HEK293 (cell line): Measurements from ENCODE around the gene PDXK.
A peak's percentile ranks its signal among the peaks of the same experiment; 100 is the strongest.

Source experiments
- CTCF ChIA-PET: fragments of 350-600 bp; formaldehyde crosslinking; extraction: SDS; loops from one replicate; lab custom pipeline; 2021; ENCODE audit warnings: antibody characterized with exemption; lab: Yijun Ruan, JAX
- POLR2A ChIA-PET: fragments of 300-600 bp; formaldehyde crosslinking; extraction: SDS; loops from one replicate; lab custom pipeline; 2020; ENCODE audit warnings: antibody characterized with exemption, inconsistent platforms; lab: Yijun Ruan, JAX
- H3K27ac ChIP-seq: fragments of 200-500 bp; sonication (Bioruptor generic); 2 replicates; pipeline ENCODE4 v1.5.1; 2014; ENCODE audit warnings: low read depth, low read length, control low read depth, inconsistent platforms; ENCODE audit errors: extremely low read depth
- H3K36me3 ChIP-seq, 2 experiments: fragments of 200-500 bp in 1 of 2; sonication (Bioruptor generic) in 1 of 2; 1 replicate in 1 of 2; 2 replicates in 1 of 2; pipeline ENCODE4 v1.5.1; 2014 to 2017; ENCODE audit warnings: inconsistent platforms in 2 of 2, low read length in 2 of 2; ENCODE audit not compliant: control insufficient read depth in 2 of 2, insufficient read depth in 1 of 2
- H3K4me1 ChIP-seq: fragments of 200-500 bp; sonication (Bioruptor generic); 2 replicates; pipeline ENCODE4 v1.5.1; 2014; ENCODE audit warnings: mild to moderate bottlenecking, low read length, inconsistent platforms; ENCODE audit not compliant: control insufficient read depth, insufficient read depth
- H3K4me3 ChIP-seq: 2 replicates; pipeline ENCODE4 v1.5.1; 2011; ENCODE audit warnings: low read depth, mild to moderate bottlenecking, control low read depth, low read length, moderate library complexity
- H3K9me3 ChIP-seq: fragments of 200-500 bp; sonication (Bioruptor generic); 2 replicates; pipeline ENCODE4 v1.5.1; 2014; ENCODE audit warnings: low read depth, low read length, inconsistent platforms; ENCODE audit not compliant: control insufficient read depth, insufficient read depth
- FEZF1 ChIP-seq: fragments of 450-650 bp; formaldehyde crosslinking; IDR thresholded peaks from 2 replicates; pipeline ENCODE4 v1.5.1; 2016; ENCODE audit warnings: missing biosample characterization, missing genetic modification characterization
- GFI1B ChIP-seq: fragments of 450-650 bp; formaldehyde crosslinking; IDR thresholded peaks from 2 replicates; pipeline ENCODE4 v1.5.1; 2016; ENCODE audit warnings: missing biosample characterization, missing genetic modification characterization
- GLI2 ChIP-seq: fragments of 450-650 bp; formaldehyde crosslinking; IDR thresholded peaks from 2 replicates; pipeline ENCODE4; 2017; ENCODE audit warnings: missing biosample characterization, missing genetic modification characterization, low read depth, borderline replicate concordance
- GLIS1 ChIP-seq: fragments of 450-650 bp; formaldehyde crosslinking; IDR thresholded peaks from 2 replicates; pipeline ENCODE4 v1.5.1; 2016; ENCODE audit warnings: missing biosample characterization, missing genetic modification characterization
- GLIS2 ChIP-seq: fragments of 450-650 bp; formaldehyde crosslinking; IDR thresholded peaks from 2 replicates; pipeline ENCODE4 v1.5.1; 2016; ENCODE audit warnings: missing biosample characterization, missing genetic modification characterization
- MZF1 ChIP-seq: fragments of 450-650 bp; formaldehyde crosslinking; IDR thresholded peaks from 2 replicates; pipeline ENCODE4 v1.5.1; 2017; ENCODE audit warnings: missing biosample characterization, missing genetic modification characterization, borderline replicate concordance
- ZBTB8A ChIP-seq: fragments of 450-650 bp; formaldehyde crosslinking; IDR thresholded peaks from 2 replicates; pipeline ENCODE4 v1.5.1; 2016; ENCODE audit warnings: missing biosample characterization, missing genetic modification characterization
- ZFHX2 ChIP-seq: fragments of 450-650 bp; formaldehyde crosslinking; conservative IDR thresholded peaks from 2 replicates; pipeline ENCODE4 v1.5.1; 2016; ENCODE audit warnings: missing biosample characterization, missing genetic modification characterization
- ZIC2 ChIP-seq: fragments of 450-650 bp; formaldehyde crosslinking; IDR thresholded peaks from 2 replicates; pipeline ENCODE4 v1.5.1; 2016; ENCODE audit warnings: missing biosample characterization, missing genetic modification characterization
- ZNF292 ChIP-seq: fragments of 450-650 bp; formaldehyde crosslinking; IDR thresholded peaks from 2 replicates; pipeline ENCODE4 v1.5.1; 2016; ENCODE audit warnings: low read depth, missing biosample characterization, missing genetic modification characterization, borderline replicate concordance
- ZNF404 ChIP-seq: fragments of 450-650 bp; formaldehyde crosslinking; IDR thresholded peaks from 2 replicates; pipeline ENCODE4 v1.5.1; 2017; ENCODE audit warnings: missing biosample characterization, missing genetic modification characterization
- ZNF529 ChIP-seq: fragments of 450-650 bp; formaldehyde crosslinking; IDR thresholded peaks from 2 replicates; pipeline ENCODE4 v1.5.1; 2017; ENCODE audit warnings: missing genetic modification characterization, missing biosample characterization; ENCODE audit not compliant: insufficient replicate concordance
- ZNF549 ChIP-seq: fragments of 450-650 bp; IDR thresholded peaks from 2 replicates; pipeline ENCODE4 v1.5.1; 2018; ENCODE audit warnings: missing biosample characterization, missing genetic modification characterization, mild to moderate bottlenecking, inconsistent platforms, moderate library complexity
- ZNF561 ChIP-seq: fragments of 450-650 bp; IDR thresholded peaks from 2 replicates; pipeline ENCODE4 v1.5.1; 2018; ENCODE audit warnings: missing biosample characterization, missing genetic modification characterization, borderline replicate concordance
- ZSCAN30 ChIP-seq: fragments of 450-650 bp; IDR thresholded peaks from 2 replicates; pipeline ENCODE4 v1.5.1; 2018; ENCODE audit warnings: missing biosample characterization, mild to moderate bottlenecking, missing genetic modification characterization, moderate library complexity
- TF ChIP-seq, protein P1 (sequence below): fragments of 450-650 bp; formaldehyde crosslinking; optimal IDR thresholded peaks from 2 replicates; pipeline ENCODE3; 2016; ENCODE audit warnings: missing biosample characterization, mild to moderate bottlenecking, missing genetic modification characterization
- TF ChIP-seq, protein P2 (sequence below): fragments of 450-650 bp; formaldehyde crosslinking; IDR thresholded peaks from 2 replicates; pipeline ENCODE4 v1.5.1; 2016; ENCODE audit warnings: missing biosample characterization, missing genetic modification characterization
- TF ChIP-seq, protein P3 (sequence below): fragments of 450-650 bp; formaldehyde crosslinking; IDR thresholded peaks from 2 replicates; pipeline ENCODE4 v1.5.1; 2016; ENCODE audit warnings: missing biosample characterization, missing genetic modification characterization, low read depth
- TF ChIP-seq, protein P4 (sequence below): fragments of 450-650 bp; formaldehyde crosslinking; IDR thresholded peaks from 2 replicates; pipeline ENCODE4 v1.5.1; 2016; ENCODE audit warnings: missing biosample characterization, missing genetic modification characterization
- TF ChIP-seq, protein P5 (sequence below): fragments of 450-650 bp; formaldehyde crosslinking; IDR thresholded peaks from 2 replicates; pipeline ENCODE4 v1.5.1; 2016; ENCODE audit warnings: missing biosample characterization, missing genetic modification characterization
- TF ChIP-seq, protein P6 (sequence below): fragments of 450-650 bp; formaldehyde crosslinking; IDR thresholded peaks from 2 replicates; pipeline ENCODE4 v1.5.1; 2016; ENCODE audit warnings: missing biosample characterization, missing genetic modification characterization
- TF ChIP-seq, protein P7 (sequence below): fragments of 450-650 bp; formaldehyde crosslinking; IDR thresholded peaks from 2 replicates; pipeline ENCODE4 v1.5.1; 2017; ENCODE audit warnings: missing biosample characterization, missing genetic modification characterization
- TF ChIP-seq, protein P8 (sequence below): fragments of 450-650 bp; formaldehyde crosslinking; IDR thresholded peaks from 2 replicates; pipeline ENCODE4 v1.5.1; 2016; ENCODE audit warnings: missing biosample characterization, missing genetic modification characterization

Gene PDXK

DNA sequence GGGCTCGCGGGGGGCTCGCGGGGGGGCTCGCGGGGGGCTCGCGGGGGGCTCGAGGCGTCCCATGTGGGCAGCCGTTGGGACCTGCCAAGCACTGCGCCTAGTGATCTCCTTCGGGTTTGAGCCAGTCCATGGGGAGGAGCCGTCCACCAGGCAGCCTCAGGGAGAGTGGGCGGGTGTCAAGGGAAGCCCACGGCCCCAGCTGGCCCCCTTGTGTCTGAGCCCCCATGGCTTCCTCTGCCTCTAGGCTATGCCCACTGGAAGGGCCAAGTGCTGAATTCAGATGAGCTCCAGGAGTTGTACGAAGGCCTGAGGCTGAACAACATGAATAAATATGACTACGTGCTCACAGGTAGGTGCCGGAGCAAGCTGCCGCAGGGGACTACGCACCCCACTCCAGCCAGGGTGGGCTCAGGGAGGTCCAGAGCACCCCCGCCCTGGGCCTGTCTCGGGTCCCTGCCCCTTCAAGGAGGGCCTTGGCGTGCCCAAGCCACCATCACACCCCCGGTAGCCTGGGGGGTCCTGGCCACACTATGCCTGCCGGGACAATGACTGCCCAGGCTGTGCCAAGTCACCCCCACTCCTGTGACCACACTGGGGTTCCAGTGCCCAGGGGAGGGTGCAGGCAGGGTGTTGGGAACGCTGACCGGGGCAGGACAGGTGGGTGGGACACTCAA lies 22.6 kb downstream of the PDXK start:
- Histone ChIP-seq H3K36me3 (peaks cover 16 to 46% of the 10 kb centered on the region in 2 experiments), H3K9me3 (no peaks in the 10 kb centered on the region), H3K4me3 (no peak overlapping the region), H3K27ac (no peak overlapping the region), H3K4me1 (no peaks in the 10 kb centered on the region)
- ChIA-PET POLR2A (interaction anchor here (1.0 to 1.2 kb wide), 3 partner anchors 13 to 22 kb away, joined by 5 to 12 read pairs (median 6); no protein-coding TSS in a partner anchor), CTCF (interaction anchor here (0.7 to 1.3 kb wide), 2 partner anchors 11 to 27 kb away, joined by 3 to 4 read pairs; no protein-coding TSS in a partner anchor)
- no peak for TF ChIP-seq GFI1B (tag by site-specific recombination)
- TF ChIP-seq GLIS2 (tag by site-specific recombination) = peak; percentile 67
- TF ChIP-seq, protein P1, sequence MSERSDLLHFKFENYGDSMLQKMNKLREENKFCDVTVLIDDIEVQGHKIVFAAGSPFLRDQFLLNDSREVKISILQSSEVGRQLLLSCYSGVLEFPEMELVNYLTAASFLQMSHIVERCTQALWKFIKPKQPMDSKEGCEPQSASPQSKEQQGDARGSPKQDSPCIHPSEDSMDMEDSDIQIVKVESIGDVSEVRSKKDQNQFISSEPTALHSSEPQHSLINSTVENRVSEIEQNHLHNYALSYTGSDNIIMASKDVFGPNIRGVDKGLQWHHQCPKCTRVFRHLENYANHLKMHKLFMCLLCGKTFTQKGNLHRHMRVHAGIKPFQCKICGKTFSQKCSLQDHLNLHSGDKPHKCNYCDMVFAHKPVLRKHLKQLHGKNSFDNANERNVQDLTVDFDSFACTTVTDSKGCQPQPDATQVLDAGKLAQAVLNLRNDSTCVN = no peak
- TF ChIP-seq ZNF529 (tag by site-specific recombination) = no peak
- TF ChIP-seq GLI2 (tag by site-specific recombination) = no peak
- no peak for TF ChIP-seq FEZF1 (tag by site-specific recombination)
- TF ChIP-seq, protein P2, sequence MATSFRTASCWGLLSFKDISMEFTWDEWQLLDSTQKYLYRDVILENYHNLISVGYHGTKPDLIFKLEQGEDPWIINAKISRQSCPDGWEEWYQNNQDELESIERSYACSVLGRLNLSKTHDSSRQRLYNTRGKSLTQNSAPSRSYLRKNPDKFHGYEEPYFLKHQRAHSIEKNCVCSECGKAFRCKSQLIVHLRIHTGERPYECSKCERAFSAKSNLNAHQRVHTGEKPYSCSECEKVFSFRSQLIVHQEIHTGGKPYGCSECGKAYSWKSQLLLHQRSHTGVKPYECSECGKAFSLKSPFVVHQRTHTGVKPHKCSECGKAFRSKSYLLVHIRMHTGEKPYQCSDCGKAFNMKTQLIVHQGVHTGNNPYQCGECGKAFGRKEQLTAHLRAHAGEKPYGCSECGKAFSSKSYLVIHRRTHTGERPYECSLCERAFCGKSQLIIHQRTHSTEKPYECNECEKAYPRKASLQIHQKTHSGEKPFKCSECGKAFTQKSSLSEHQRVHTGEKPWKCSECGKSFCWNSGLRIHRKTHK = no peak
- no peak for TF ChIP-seq ZNF561 (tag by site-specific recombination)
- TF ChIP-seq ZNF404 (tag by site-specific recombination) = no peak
- TF ChIP-seq, protein P3, sequence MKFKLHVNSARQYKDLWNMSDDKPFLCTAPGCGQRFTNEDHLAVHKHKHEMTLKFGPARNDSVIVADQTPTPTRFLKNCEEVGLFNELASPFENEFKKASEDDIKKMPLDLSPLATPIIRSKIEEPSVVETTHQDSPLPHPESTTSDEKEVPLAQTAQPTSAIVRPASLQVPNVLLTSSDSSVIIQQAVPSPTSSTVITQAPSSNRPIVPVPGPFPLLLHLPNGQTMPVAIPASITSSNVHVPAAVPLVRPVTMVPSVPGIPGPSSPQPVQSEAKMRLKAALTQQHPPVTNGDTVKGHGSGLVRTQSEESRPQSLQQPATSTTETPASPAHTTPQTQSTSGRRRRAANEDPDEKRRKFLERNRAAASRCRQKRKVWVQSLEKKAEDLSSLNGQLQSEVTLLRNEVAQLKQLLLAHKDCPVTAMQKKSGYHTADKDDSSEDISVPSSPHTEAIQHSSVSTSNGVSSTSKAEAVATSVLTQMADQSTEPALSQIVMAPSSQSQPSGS (tag by site-specific recombination) = no peak
- peak; percentile 86 for TF ChIP-seq GLIS1 (tag by site-specific recombination)
- TF ChIP-seq, protein P4, sequence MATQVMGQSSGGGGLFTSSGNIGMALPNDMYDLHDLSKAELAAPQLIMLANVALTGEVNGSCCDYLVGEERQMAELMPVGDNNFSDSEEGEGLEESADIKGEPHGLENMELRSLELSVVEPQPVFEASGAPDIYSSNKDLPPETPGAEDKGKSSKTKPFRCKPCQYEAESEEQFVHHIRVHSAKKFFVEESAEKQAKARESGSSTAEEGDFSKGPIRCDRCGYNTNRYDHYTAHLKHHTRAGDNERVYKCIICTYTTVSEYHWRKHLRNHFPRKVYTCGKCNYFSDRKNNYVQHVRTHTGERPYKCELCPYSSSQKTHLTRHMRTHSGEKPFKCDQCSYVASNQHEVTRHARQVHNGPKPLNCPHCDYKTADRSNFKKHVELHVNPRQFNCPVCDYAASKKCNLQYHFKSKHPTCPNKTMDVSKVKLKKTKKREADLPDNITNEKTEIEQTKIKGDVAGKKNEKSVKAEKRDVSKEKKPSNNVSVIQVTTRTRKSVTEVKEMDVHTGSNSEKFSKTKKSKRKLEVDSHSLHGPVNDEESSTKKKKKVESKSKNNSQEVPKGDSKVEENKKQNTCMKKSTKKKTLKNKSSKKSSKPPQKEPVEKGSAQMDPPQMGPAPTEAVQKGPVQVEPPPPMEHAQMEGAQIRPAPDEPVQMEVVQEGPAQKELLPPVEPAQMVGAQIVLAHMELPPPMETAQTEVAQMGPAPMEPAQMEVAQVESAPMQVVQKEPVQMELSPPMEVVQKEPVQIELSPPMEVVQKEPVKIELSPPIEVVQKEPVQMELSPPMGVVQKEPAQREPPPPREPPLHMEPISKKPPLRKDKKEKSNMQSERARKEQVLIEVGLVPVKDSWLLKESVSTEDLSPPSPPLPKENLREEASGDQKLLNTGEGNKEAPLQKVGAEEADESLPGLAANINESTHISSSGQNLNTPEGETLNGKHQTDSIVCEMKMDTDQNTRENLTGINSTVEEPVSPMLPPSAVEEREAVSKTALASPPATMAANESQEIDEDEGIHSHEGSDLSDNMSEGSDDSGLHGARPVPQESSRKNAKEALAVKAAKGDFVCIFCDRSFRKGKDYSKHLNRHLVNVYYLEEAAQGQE = no peak
- no peak for TF ChIP-seq ZBTB8A (tag by site-specific recombination)
- TF ChIP-seq, protein P5, sequence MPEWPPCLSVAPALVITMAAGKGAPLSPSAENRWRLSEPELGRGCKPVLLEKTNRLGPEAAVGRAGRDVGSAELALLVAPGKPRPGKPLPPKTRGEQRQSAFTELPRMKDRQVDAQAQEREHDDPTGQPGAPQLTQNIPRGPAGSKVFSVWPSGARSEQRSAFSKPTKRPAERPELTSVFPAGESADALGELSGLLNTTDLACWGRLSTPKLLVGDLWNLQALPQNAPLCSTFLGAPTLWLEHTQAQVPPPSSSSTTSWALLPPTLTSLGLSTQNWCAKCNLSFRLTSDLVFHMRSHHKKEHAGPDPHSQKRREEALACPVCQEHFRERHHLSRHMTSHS (tag by site-specific recombination) = no peak
- TF ChIP-seq, protein P6, sequence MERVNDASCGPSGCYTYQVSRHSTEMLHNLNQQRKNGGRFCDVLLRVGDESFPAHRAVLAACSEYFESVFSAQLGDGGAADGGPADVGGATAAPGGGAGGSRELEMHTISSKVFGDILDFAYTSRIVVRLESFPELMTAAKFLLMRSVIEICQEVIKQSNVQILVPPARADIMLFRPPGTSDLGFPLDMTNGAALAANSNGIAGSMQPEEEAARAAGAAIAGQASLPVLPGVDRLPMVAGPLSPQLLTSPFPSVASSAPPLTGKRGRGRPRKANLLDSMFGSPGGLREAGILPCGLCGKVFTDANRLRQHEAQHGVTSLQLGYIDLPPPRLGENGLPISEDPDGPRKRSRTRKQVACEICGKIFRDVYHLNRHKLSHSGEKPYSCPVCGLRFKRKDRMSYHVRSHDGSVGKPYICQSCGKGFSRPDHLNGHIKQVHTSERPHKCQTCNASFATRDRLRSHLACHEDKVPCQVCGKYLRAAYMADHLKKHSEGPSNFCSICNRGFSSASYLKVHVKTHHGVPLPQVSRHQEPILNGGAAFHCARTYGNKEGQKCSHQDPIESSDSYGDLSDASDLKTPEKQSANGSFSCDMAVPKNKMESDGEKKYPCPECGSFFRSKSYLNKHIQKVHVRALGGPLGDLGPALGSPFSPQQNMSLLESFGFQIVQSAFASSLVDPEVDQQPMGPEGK (tag by site-specific recombination) = peak; percentile 78
- TF ChIP-seq ZNF292 (tag by site-specific recombination) = no peak
- TF ChIP-seq ZFHX2 (tag by site-specific recombination) = peak; percentile 72
- no peak for TF ChIP-seq ZSCAN30 (tag by site-specific recombination)
- TF ChIP-seq, protein P7, sequence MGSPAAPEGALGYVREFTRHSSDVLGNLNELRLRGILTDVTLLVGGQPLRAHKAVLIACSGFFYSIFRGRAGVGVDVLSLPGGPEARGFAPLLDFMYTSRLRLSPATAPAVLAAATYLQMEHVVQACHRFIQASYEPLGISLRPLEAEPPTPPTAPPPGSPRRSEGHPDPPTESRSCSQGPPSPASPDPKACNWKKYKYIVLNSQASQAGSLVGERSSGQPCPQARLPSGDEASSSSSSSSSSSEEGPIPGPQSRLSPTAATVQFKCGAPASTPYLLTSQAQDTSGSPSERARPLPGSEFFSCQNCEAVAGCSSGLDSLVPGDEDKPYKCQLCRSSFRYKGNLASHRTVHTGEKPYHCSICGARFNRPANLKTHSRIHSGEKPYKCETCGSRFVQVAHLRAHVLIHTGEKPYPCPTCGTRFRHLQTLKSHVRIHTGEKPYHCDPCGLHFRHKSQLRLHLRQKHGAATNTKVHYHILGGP (tag by site-specific recombination) = no peak
- TF ChIP-seq ZIC2 (tag by site-specific recombination) = peak; percentile 39
- TF ChIP-seq MZF1 (tag by site-specific recombination) = no peak
- TF ChIP-seq, protein P8, sequence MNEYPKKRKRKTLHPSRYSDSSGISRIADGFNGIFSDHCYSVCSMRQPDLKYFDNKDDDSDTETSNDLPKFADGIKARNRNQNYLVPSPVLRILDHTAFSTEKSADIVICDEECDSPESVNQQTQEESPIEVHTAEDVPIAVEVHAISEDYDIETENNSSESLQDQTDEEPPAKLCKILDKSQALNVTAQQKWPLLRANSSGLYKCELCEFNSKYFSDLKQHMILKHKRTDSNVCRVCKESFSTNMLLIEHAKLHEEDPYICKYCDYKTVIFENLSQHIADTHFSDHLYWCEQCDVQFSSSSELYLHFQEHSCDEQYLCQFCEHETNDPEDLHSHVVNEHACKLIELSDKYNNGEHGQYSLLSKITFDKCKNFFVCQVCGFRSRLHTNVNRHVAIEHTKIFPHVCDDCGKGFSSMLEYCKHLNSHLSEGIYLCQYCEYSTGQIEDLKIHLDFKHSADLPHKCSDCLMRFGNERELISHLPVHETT = no peak
- no peak for TF ChIP-seq ZNF549 (tag by site-specific recombination)
